Panc1 (cell line): ENCODE measurements around the gene OR12D2.

ENCODE experiments used
- CTCF ChIP-seq: fragments of 450-650 bp; IDR thresholded peaks from 2 replicates; pipeline ENCODE4 v1.5.1; 2017; ENCODE audit warnings: mild to moderate bottlenecking
- TCF7L2 ChIP-seq: IDR thresholded peaks from 2 replicates; pipeline ENCODE4 v1.6.1; 2011; ENCODE audit warnings: mild to moderate bottlenecking, low read depth, low read length, inconsistent platforms

GRCh38 chr6:29419516-29419915, 24.1 kb downstream of the OR12D2 start:
- TF ChIP-seq CTCF (no peak), TCF7L2 (no peak)
